ENCODE data around the gene IPO4.
"Not testable (repeated sequence)": the region's sequence is repeated elsewhere in the genome, so short reads cannot be mapped to it uniquely, and the experiment has no call there.

The IPO4 gene

DNA sequence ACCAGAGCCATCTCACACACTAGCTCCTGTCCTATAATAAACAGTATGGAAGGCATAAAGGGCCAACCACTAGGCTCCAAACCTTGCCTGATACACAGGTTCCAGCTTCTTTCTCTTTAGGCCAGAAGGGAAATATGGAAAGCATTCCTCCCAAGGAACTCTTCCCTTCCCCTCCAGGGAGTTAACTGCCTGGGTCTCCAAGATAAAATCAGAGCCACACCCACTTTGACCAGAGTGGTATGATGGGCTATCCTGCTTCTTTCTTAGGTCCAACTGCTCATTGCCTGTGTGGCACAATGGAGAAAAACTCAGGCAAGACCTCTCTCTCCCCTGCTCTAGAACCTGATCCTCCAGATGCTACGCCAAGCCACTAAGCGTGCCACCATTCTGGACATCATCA is 19.0 kb upstream of the IPO4 start:
- no peaks in the 10 kb centered on the region for H3K27me3 ChIP-seq (replicated peaks in 2 of 5; ENCODE audit: control insufficient read depth in 4 of 5, insufficient read depth in 5 of 5, low read length in 4 of 5)
- no peak for DNase-seq
- H3K4me1 ChIP-seq (ENCODE audit: control extremely low read depth in 1 of 4, control insufficient read depth in 4 of 4, insufficient read depth in 4 of 4, low read length in 3 of 4), result peaks cover 0 to 4% (median 4%) of the 10 kb centered on the region in 4 experiments
- 93% methylated on average over 2 of the region's 2 CpGs for WGBS (ENCODE audit: insufficient coverage)
- no peaks in the 10 kb centered on the region for H3K9me3 ChIP-seq (ENCODE audit: control extremely low read depth in 1 of 5, control insufficient read depth in 4 of 5, insufficient read depth in 2 of 5, low read depth in 1 of 5, low read length in 4 of 5)
- H3K36me3 ChIP-seq (ENCODE audit: control insufficient read depth in 4 of 4, insufficient read depth in 4 of 4, low read length in 3 of 4), result peaks cover 13 to 68% (median 51%) of the 10 kb centered on the region in 4 experiments
- no peak overlapping the region for H3K27ac ChIP-seq (ENCODE audit: insufficient read depth in 1 of 2, low read depth in 1 of 2, low read length in 2 of 2, poor library complexity in 1 of 2, severe bottlenecking in 2 of 2)
- ChIA-PET CTCF (interaction anchor here (1.3 to 1.9 kb wide), 3 partner anchors 11 to 93 kb away, joined by 4 to 6 read pairs (median 5); partner anchors contain the start of gene NOP9), POLR2A (no interaction called here)
- no peak overlapping the region for H3K4me3 ChIP-seq (ENCODE audit: control insufficient read depth in 1 of 7, extremely low read depth in 1 of 7, insufficient read depth in 4 of 7, low read depth in 2 of 7, low read length in 6 of 7)

DNA sequence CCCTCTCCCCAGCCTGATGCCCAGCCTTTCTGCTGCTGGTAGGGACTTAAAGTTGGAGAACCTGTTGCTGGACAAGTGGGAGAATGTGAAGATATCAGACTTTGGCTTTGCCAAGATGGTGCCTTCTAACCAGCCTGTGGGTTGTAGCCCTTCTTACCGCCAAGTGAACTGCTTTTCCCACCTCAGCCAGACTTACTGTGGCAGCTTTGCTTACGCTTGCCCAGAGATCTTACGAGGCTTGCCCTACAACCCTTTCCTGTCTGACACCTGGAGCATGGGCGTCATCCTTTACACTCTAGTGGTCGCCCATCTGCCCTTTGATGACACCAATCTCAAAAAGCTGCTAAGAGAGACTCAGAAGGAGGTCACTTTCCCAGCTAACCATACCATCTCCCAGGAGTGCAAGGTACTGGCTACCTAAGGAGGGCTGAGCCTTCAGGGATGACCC is 18.5 kb upstream of the IPO4 start:
- peaks cover 13 to 68% (median 54%) of the 10 kb centered on the region in 4 experiments for H3K36me3 ChIP-seq (ENCODE audit: control insufficient read depth in 4 of 4, insufficient read depth in 4 of 4, low read length in 3 of 4)

DNA sequence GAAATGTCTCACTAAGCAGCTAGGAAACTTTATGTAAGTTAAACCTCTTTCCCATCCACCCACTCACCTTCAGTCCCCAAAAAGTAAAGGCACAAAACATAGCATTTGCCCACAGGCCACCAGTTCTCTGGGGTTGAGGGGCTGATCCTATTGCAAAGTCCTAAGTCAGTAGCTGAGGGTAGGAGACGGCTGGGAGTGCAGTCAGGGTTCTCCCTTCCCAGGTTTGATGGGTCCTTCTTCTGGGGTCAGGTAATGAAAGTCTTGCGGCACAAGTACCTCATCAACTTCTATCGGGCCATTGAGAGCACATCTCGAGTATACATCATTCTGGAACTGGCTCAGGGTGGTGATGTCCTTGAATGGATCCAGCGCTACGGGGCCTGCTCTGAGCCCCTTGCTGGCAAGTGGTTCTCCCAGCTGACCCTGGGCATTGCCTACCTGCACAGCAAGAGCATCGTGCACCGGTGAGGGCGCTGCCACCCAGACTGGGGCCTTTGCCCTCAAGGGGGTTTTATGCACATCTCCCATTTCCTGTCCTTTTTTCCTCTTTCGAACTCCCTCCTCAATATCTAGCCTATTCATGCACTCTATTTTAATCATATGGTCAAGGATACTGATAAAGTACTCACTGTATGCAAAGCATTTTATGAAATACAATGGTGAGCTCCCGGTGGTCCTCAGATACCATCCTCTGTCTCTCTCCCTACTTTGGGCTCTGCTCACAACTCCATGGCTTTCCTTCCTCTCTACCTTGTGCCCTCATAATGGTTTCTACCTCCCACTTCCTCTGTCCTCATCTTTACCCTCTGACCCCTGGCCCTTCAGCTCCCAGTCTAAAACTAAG is 17.9 kb upstream of the IPO4 start:
- DNase-seq, result no peak
- no peak overlapping the region for H3K4me3 ChIP-seq (ENCODE audit: control insufficient read depth in 1 of 7, extremely low read depth in 1 of 7, insufficient read depth in 4 of 7, low read depth in 2 of 7, low read length in 6 of 7)
- CTCF ChIA-PET, result interaction anchor here (1.0 to 1.9 kb wide), 6 partner anchors 10 to 94 kb away, joined by 3 to 6 read pairs (median 4); partner anchors contain the start of genes NOP9, TINF2 and TM9SF1
- POLR2A ChIA-PET, result no interaction called here
- 97% methylated on average over 9 of the region's 11 CpGs for WGBS (ENCODE audit: insufficient coverage)
- H3K9me3 ChIP-seq (ENCODE audit: control extremely low read depth in 1 of 5, control insufficient read depth in 4 of 5, insufficient read depth in 2 of 5, low read depth in 1 of 5, low read length in 4 of 5), result peaks cover 0 to 4% (median 0%) of the 10 kb centered on the region in 5 experiments
- no peaks in the 10 kb centered on the region for H3K4me1 ChIP-seq (ENCODE audit: control extremely low read depth in 1 of 4, control insufficient read depth in 4 of 4, insufficient read depth in 4 of 4, low read length in 3 of 4)
- H3K36me3 ChIP-seq (ENCODE audit: control insufficient read depth in 4 of 4, insufficient read depth in 4 of 4, low read length in 3 of 4), result peaks cover 15 to 71% (median 55%) of the 10 kb centered on the region in 4 experiments
- no peak overlapping the region for H3K27ac ChIP-seq (ENCODE audit: insufficient read depth in 1 of 2, low read depth in 1 of 2, low read length in 2 of 2, poor library complexity in 1 of 2, severe bottlenecking in 2 of 2)
- no peaks in the 10 kb centered on the region for H3K27me3 ChIP-seq (replicated peaks in 2 of 5; ENCODE audit: control insufficient read depth in 4 of 5, insufficient read depth in 5 of 5, low read length in 4 of 5)

More for the DNA sequence above, 18.5 kb upstream of the IPO4 start:
- WGBS (ENCODE audit: insufficient coverage), result 88% methylated on average over 5 of the region's 5 CpGs
- Histone ChIP-seq H3K9me3 (ENCODE audit: control extremely low read depth in 1 of 5, control insufficient read depth in 4 of 5, insufficient read depth in 2 of 5, low read depth in 1 of 5, low read length in 4 of 5) (peaks cover 0 to 4% (median 0%) of the 10 kb centered on the region in 5 experiments), H3K27ac (ENCODE audit: insufficient read depth in 1 of 2, low read depth in 1 of 2, low read length in 2 of 2, poor library complexity in 1 of 2, severe bottlenecking in 2 of 2) (no peak overlapping the region), H3K27me3 (replicated peaks in 2 of 5; ENCODE audit: control insufficient read depth in 4 of 5, insufficient read depth in 5 of 5, low read length in 4 of 5) (no peaks in the 10 kb centered on the region), H3K4me3 (ENCODE audit: control insufficient read depth in 1 of 7, extremely low read depth in 1 of 7, insufficient read depth in 4 of 7, low read depth in 2 of 7, low read length in 6 of 7) (no peak overlapping the region), H3K4me1 (ENCODE audit: control extremely low read depth in 1 of 4, control insufficient read depth in 4 of 4, insufficient read depth in 4 of 4, low read length in 3 of 4) (peaks cover 0 to under 1% (median 0%) of the 10 kb centered on the region in 4 experiments)
- ChIA-PET CTCF (interaction anchor here (1.0 to 1.9 kb wide), 4 partner anchors 11 to 93 kb away, joined by 3 to 6 read pairs (median 4); partner anchors contain the start of genes NOP9 and TINF2), POLR2A (no interaction called here)
- no peak for DNase-seq

DNA sequence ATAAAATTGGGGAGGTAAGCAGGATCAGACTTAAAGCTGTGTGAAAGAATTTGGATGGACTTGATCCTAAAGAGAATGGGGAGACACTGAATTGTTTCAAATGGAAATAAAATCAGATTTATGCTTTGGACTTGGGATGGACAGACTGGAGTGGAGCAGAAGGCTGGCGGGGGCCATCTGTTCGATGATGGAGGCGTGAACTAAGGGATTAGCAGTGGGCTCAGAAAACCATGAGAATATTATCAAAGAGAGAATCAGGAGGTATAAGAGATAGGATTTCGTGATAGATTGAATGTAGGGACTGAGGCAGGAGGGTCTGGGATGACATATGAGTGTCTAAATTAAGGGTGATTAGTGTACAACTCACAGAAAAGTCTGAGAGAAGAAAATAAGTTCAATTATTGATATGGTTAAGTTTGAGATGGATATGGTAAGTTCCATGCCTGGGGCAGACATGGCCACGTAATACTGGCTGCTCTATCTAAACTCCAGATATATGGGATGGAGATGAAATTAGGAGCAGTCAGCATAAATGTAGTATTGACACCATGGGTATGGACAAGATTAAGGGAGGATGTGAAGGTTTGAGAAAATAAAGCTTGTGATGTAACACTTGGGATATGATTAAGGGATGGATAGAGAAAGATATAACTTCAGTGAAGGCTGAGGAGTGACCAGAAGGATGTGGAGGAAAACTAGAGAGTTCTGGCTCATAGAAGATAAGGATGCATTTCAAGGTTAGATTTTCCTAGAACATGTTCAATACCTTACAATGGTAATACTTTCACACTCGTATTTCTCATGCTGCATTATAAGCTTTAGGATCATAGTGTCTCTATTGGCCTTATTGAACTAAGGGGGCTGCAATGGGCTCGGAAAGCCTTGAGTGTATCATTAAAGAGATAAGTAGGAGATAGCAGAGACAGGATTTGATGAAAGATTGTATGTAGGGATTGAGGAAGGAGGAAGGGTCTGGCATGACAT is 15.8 kb upstream of the IPO4 start:
- Histone ChIP-seq H3K4me3 (ENCODE audit: control insufficient read depth in 1 of 7, extremely low read depth in 1 of 7, insufficient read depth in 4 of 7, low read depth in 2 of 7, low read length in 6 of 7) (no peak overlapping the region), H3K9me3 (ENCODE audit: control extremely low read depth in 1 of 5, control insufficient read depth in 4 of 5, insufficient read depth in 2 of 5, low read depth in 1 of 5, low read length in 4 of 5) (peaks cover 0 to 4% (median 0%) of the 10 kb centered on the region in 5 experiments), H3K4me1 (ENCODE audit: control extremely low read depth in 1 of 4, control insufficient read depth in 4 of 4, insufficient read depth in 4 of 4, low read length in 3 of 4) (no peaks in the 10 kb centered on the region), H3K27me3 (replicated peaks in 2 of 5; ENCODE audit: control insufficient read depth in 4 of 5, insufficient read depth in 5 of 5, low read length in 4 of 5) (no peaks in the 10 kb centered on the region), H3K27ac (ENCODE audit: insufficient read depth in 1 of 2, low read depth in 1 of 2, low read length in 2 of 2, poor library complexity in 1 of 2, severe bottlenecking in 2 of 2) (no peak overlapping the region), H3K36me3 (ENCODE audit: control insufficient read depth in 4 of 4, insufficient read depth in 4 of 4, low read length in 3 of 4) (peaks cover 13 to 58% (median 43%) of the 10 kb centered on the region in 4 experiments)
- POLR2A ChIA-PET, result no interaction called here
- no peak for DNase-seq
- CTCF ChIA-PET, result interaction anchor here (0.7 to 1.9 kb wide), 3 partner anchors 9 to 132 kb away, joined by 3 to 6 read pairs (median 3); partner anchors contain the start of genes CHMP4A and TM9SF1
- 85% methylated on average over 6 of the region's 7 CpGs for WGBS (ENCODE audit: insufficient coverage)

DNA sequence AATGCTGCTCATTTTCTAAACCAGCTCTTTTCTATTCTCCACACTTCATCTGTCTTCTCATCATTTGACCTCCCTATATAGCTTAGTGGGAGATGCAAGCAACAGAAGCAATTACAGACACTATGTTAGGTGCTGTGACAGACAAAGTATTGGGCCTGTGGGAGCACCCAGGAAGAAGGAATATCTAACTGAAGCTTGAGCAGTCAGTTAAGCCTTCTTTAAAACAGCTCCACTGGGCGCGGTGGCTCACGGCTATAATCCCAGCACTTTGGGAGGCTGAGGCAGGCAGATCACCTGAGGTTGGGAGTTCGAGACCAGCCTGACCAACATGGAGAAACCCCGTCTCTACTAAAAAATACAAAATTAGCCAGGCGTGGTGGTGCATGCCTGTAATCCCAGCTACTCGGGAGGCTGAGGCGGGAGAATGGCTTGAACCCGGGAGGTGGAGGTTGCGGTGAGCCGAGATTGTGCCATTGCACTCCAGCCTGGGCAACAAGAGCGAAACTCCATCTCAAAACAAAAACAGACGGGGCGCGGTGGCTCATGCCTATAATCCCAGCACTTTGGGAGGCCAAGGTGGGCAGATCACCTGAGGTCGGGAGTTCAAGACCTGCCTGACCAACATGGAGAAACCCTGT is 14.8 kb upstream of the IPO4 start:
- DNase-seq; H3K4me1 ChIP-seq (ENCODE audit: control extremely low read depth in 1 of 4, control insufficient read depth in 4 of 4, insufficient read depth in 4 of 4, low read length in 3 of 4); H3K4me3 ChIP-seq (ENCODE audit: control insufficient read depth in 1 of 7, extremely low read depth in 1 of 7, insufficient read depth in 4 of 7, low read depth in 2 of 7, low read length in 6 of 7); POLR2A ChIA-PET; H3K9me3 ChIP-seq (ENCODE audit: control extremely low read depth in 1 of 5, control insufficient read depth in 4 of 5, insufficient read depth in 2 of 5, low read depth in 1 of 5, low read length in 4 of 5); H3K27ac ChIP-seq (ENCODE audit: insufficient read depth in 1 of 2, low read depth in 1 of 2, low read length in 2 of 2, poor library complexity in 1 of 2, severe bottlenecking in 2 of 2); H3K27me3 ChIP-seq (replicated peaks in 2 of 5; ENCODE audit: control insufficient read depth in 4 of 5, insufficient read depth in 5 of 5, low read length in 4 of 5): not testable (repeated sequence)
- 97% methylated on average over 10 of the region's 16 CpGs for WGBS (ENCODE audit: insufficient coverage)
- CTCF ChIA-PET, result interaction anchor here (1.3 kb wide), 1 partner anchor 10 kb away, joined by 3 read pairs; the partner anchor contains the start of gene CHMP4A
- H3K36me3 ChIP-seq (ENCODE audit: control insufficient read depth in 4 of 4, insufficient read depth in 4 of 4, low read length in 3 of 4), result peaks cover 13 to 54% (median 38%) of the 10 kb centered on the region in 4 experiments

DNA sequence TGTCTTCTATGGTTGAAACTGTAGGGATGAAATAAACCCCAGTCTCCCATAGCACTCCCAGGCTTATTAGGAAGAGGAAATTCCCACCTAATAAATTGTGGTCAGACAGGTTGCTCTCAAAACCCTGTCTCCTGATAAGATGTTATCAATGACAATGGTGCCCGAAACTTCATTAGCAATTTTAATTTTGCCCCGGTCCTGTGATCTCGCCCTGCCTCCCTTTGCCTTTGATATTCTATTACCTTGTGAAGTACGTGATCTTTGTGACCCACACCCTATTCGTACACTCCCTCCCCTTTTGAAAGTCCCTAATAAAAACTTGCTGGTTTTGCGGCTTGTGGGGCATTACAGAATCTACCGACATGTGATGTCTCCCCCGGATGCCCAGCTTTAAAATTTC is 13.9 kb upstream of the IPO4 start:
- WGBS (ENCODE audit: insufficient coverage), result 99% methylated on average over 8 of the region's 8 CpGs
- H3K27me3 ChIP-seq (replicated peaks in 2 of 5; ENCODE audit: control insufficient read depth in 4 of 5, insufficient read depth in 5 of 5, low read length in 4 of 5); H3K4me1 ChIP-seq (ENCODE audit: control extremely low read depth in 1 of 4, control insufficient read depth in 4 of 4, insufficient read depth in 4 of 4, low read length in 3 of 4); H3K27ac ChIP-seq (ENCODE audit: insufficient read depth in 1 of 2, low read depth in 1 of 2, low read length in 2 of 2, poor library complexity in 1 of 2, severe bottlenecking in 2 of 2); H3K9me3 ChIP-seq (ENCODE audit: control extremely low read depth in 1 of 5, control insufficient read depth in 4 of 5, insufficient read depth in 2 of 5, low read depth in 1 of 5, low read length in 4 of 5); DNase-seq; CTCF ChIA-PET; POLR2A ChIA-PET; H3K4me3 ChIP-seq (ENCODE audit: control insufficient read depth in 1 of 7, extremely low read depth in 1 of 7, insufficient read depth in 4 of 7, low read depth in 2 of 7, low read length in 6 of 7): not testable (repeated sequence)
- peaks cover 13 to 46% (median 32%) of the 10 kb centered on the region in 4 experiments for H3K36me3 ChIP-seq (ENCODE audit: control insufficient read depth in 4 of 4, insufficient read depth in 4 of 4, low read length in 3 of 4)
